Fibroblast of peridontal ligament (primary cell): Measurements from ENCODE around the gene NCAPD3.
A peak's percentile ranks its signal among the peaks of the same experiment; 100 is the strongest.
"Not testable (repeated sequence)": the region's sequence is repeated elsewhere in the genome, so short reads cannot be mapped to it uniquely, and the experiment has no call there.

Experiments used
- DNase-seq: peaks from one replicate; pipeline ENCODE4 v3.0.0-alpha.2; 2010; ENCODE audit errors: extremely low read depth

NCAPD3 gene

DNA sequence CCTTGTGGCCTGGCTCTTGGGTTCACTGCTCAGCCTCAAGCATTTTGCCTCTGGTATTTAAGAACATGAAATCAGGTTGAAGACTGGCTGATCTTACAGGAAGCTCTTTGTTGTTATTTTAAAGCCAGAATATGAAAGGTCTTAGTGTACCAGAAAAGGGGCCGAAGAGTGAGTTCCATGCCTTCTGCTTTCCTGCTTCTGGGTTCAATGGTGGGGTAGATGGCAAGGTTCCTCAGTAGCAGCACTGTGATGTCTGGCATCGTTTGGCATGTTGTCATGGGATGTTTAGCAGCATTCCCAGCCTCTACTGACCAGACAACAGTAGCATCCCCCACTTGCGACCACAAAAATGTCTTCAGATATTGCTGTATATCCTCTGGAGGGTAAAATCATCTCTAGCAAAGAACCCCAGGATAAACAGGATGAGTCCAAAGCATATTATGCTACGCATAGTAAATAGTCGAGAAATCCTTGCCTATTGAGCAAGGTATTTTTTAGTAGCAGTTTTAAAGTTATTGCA, 3.1 kb upstream of the NCAPD3 start:
- no peak for DNase-seq

DNA sequence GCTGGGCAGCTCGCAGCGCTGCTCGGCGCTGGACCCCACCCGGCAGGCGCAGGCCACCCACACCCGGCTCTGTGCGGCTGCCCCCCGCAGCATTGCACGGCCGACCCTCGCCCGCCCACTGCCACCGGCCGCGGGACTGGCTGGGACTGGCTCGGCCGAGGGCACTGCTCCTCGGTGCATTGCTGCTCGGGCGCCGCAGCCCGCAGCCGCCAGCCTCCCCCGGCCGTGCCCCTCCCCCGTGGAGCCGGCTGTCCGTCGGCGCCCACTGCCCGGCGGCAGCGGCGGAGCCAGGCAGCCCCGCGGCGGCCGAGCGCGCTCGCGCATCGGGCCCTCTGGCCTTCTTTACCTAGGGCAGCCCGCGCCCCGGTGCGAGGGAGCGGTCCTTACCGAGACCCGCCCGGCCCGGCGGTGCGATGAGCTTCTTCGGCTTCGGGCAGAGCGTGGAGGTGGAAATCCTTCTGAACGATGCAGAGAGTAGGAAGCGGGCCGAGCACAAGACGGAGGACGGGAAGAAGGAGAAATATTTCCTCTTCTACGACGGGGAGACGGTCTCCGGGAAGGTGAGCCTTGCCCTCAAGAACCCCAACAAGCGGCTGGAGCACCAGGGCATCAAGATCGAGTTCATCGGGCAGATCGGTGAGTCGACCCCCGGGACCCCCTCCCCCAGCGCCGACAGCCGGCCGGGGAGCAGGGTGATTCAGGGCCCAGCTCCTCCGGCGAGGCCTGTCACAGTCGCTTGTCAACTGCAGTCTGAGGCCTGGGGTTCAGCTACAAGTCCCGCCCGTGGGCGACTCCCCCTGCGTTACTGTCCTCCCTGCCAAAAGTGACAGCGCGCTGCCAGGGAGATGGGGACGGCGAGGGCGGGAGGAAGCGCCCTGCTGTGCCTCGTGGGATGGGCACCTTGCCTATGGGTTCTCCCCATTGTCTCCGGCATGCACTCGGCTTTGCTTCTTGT, 1.2 kb upstream of the NCAPD3 start:
- DNase-seq: no peak

DNA sequence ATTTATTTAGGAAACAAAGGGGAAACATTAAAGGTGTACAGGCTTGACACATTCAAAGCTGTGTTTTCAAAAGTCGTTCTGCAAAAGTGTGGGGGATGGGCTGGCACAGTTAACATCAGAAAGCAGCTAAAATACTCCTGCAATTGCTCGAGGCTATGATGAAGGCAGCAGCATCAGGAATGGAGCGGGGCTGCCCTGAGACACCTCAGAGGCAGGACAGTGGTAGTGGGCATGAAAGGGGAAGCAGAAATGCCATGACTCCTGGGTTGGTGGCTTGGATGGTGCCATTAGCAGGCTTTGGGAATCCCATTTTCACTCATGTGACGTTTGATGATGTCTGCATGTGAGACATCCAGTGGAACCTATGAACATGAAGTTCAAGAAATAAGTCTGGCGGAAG, 646 bp downstream of the NCAPD3 start:
- no peak for DNase-seq

DNA sequence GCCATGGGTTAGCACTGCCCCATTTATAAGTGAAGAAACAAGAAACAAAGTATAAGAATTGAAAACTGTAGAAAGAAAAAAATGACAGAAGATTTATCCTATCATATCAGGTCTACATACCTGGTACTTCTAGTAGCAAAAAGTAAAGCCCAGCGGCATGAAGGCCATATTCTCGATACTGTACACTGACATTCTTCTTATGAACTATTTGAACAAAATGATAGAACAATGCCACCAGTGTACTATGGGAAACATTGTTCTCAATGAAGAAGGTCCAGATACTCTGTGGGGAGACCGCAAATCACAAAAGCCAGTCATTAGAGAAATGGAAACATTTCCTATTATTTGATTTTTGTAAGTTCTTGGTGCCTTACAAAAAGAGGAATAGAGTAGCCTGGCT, 7.0 kb downstream of the NCAPD3 start:
- no peak for DNase-seq

DNA sequence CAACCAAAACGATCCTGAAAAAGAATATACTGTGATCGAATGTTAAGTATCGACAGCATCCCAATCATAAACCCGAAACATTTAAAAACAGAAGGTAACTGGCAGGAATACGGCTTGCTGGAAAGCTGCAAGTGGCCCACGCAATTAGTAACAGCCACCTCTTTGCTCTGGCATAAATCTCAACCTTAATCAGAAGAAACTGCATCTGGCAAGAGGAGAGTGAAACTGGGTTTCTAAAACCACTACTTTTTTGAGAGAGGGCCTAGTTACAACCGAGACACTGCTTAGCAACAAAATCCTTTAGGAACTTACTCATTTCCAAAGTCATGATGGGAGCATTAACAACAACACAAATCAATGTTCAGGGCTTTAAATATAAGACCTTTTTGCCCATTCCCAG, 7.9 kb downstream of the NCAPD3 start:
- DNase-seq: peak; percentile 67

DNA sequence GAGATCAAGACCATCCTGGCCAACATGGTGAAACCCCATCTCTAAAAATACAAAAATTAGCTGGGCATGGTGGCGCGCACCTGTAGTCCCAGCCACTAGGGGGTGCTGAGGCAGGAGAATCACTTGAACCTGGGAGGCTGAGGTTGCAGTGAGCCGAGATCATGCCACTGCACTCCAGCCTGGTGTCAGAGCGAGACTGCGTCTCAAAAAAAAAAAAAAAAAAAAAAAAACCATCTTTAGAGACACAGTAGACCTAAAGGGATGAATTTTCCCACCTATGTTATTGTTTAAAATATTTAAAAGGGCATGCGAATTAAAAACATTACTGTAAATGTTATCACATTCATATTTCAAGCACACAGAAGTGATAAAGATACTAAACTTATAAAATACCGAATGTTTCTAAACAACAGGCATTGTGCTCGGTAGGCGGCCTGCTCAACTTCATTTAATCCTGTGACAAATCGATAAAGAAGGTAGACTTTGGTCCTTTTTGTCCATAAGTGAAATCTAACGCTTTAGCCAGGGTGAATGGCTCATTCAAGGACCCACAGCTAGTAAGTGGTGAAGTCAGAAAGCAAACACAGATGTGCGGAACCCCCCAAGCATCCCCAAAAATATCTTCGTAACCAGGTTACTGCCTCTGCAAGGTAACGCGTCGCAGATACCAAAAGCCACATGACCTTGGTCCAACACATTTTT, 16.1 kb downstream of the NCAPD3 start:
- peak; percentile 20 for DNase-seq

DNA sequence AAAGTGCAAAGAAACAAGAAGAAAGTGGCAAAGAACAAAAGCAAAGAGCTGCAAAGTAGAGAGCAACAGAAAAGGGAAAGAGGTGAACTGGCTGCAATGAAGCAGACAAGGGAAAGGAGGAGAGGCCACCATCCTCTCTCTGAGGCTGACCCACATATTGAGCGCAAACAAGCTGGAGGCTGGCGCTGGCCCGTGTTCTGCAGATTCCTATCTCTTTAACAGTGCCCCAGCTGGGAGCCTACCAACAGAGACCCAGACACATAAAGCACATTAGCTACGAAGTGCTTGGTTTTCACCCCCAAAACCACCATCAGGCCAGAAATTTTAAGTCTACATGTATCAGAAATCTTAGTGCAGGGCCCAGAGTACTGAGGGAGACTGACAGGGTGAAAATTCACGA, 17.6 kb downstream of the NCAPD3 start:
- no peak for DNase-seq

DNA sequence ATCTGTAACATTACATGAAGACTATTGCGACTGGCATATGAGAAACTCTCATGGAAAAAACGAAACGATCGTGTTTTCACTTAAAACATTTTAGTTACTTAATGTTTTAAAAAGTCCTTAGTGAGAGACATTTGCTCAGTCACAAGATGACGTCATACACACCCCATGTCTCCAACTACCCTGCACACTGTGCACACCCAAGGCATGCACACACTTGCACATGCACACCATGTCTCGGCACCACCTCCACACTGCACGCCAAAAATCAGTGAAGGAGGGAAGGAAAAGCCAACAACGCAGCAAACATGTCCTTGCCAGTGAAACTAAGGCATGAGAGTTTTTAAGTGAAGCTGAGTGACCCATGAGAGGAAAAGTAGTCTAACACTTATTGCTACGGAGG, 18.0 kb downstream of the NCAPD3 start:
- DNase-seq: no peak

DNA sequence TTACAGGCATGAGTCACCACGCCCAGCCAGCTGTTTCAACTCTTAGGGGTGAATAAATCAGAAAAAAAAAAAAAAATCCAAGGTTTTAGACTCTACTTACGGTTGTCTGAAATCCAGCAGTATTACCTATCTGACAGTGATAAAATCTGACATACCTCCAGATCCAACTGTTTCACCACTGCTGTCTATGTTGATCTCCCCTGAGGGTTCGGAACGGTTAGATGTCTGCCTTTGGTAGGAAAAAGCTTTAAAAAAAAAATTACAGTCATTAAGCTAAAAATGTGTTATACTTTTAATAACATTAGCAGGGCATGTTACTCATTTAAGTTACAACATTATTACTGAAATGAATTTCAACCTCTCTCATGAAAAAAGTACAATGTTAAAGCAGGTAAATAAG, 21.1 kb downstream of the NCAPD3 start:
- DNase-seq: no peak

DNA sequence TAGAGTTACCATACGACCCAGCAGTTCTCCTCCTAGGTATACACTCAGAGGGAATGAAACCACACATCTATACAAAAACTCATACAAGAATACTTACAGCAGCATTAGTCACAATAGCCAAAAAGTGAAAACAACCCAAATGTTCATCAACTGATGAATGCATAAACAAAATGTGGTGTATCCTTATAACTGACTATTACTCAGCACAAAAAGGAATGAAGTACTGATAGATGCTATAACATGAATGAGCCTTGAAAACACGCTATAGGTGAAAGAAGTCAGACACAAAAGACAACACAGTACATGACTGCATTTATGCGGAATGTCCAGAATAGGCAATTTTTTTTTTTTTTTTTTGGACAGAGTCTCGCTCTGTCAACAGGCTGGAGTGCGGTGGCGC, 23.1 kb downstream of the NCAPD3 start:
- DNase-seq: no peak

DNA sequence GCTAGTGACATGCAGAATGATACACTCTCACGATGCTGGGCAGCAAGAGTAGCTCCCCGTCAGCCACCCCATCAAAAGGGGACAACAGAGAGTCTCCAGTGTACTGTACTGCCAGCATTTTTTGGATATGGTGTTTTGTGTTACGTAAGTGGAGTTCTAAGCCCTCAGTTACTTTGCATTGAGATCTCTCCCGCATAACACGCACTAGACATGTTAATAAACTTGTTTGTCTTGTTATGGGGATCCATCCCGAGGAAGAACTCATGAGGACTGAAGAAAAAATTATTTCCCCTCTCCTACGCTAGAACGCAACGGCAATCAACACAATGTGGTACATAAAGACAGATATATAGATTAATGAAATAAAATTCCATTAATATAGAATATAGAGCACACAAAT, 24.2 kb downstream of the NCAPD3 start:
- DNase-seq: no peak

DNA sequence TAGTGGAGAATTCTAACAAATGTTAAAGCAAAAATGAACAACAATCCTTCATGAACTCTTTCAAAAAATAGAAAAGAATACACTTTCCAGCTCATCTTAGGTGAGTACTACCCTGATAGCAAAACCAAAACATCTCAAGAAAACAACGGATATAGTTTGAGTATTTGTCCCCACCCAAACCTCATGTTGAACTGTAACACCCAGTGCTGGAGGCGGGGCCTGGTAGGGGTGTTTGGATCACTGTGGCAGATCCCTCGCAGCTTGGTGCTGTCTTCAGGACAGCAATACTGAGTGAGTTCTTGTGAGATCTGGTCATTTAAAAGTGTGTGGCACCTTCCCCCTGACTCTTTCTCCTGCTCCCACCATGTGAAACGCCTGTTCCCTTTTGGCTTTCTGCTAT, 27.0 kb downstream of the NCAPD3 start:
- no peak for DNase-seq

DNA sequence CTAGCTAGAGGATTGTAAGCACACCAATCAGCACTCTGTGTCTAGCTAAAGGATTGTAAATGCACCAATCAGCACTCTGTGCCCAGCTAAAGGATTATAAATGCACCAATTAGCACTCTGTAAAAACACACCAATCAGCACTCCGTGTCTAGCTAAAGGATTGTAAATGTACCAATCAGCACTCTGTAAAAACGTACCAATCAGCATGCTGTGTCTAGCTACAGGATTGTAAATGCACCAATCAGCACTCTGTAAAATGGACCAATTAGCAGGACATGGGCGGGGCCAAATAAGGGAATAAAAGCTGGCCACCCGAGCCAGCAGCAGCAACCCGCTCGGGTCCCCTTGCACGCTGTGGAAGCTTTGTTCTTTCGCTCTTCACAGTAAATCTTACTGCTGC, 35.7 kb downstream of the NCAPD3 start:
- DNase-seq: not testable (repeated sequence)

DNA sequence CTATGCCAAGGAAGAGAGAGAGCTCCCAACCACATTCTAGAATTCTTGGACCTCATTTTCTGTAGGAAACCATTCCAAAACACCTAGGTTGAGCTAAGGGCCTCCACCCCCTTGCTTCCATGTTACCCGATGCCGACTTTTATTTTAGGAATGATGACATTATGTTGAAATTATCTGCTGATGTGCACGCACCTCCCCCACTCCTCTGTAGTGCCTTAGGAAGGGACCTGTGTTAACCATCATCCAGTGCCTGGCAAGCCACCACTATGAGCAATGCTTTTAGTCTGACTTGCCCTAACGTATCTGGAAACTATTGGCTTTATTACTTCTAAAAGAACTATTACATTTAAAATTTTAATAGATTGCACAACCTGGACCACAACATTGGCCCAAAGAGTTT, 42.1 kb downstream of the NCAPD3 start:
- DNase-seq: peak; percentile 43

DNA sequence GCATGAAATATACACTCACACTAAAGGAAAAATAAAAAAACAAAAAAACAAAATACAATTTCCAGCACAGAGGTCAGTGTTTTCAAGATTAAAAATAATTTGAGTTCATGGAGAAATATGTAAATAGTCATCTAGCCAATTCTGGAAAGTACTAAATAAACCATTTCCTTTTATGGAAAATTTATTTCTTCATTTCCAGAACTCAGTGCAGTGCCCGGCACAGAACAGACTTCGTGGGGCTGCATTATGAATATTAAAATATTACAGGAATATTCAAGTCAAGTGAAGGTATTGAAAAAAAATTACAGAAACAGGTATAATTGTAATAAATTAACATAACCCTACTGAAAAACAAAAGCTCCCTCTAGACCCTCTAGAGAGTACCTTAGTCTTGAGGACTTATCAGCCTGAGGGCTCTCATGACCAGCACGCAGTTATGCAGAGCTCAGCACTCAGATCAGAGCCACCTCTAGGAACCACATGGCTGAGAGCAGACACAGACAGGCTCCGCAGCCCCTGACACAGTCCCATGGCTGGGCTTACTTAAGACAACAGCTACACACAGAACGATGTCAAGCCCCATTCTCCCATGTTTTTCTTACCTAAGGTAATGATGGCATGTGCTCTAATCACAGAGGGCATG, 45.6 kb downstream of the NCAPD3 start:
- no peak for DNase-seq

DNA sequence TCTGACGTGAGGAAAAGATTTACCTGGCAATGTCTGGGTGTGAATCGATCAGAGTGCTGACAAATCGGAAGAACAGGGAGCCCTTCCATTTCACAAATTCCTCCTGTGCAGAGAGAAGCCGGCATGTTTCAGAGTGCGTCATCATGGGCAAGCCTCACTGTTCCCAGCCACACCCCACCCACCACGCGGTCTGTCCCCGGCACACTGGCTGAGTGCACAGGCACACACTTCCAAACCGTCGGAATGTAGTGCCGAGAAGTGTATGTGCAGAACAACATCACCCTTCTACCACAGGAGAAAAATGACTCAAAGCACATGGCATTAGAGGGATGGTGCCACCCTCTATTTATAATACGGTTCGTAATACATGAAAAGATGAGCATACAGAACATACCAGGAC, 47.5 kb downstream of the NCAPD3 start:
- no peak for DNase-seq

DNA sequence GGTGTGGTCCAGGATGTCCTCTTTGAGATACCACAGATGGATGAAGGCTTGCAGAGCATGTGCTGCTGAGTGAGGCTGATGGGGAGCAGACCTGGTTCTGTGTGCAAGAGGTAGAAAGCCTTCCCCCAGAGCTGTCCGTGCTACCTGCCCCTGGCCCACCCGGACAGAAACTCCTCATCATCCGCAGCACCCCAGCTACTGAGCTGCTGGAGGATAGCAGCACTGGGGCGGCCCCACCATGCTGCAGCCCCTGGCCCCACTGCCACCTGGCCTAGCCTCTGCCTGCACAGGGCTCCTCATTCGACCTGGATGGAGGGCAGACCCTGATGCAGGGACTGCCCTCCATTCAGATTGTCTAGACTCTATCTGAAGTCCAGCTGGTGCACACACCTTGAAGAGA, 50.5 kb downstream of the NCAPD3 start:
- no peak for DNase-seq

DNA sequence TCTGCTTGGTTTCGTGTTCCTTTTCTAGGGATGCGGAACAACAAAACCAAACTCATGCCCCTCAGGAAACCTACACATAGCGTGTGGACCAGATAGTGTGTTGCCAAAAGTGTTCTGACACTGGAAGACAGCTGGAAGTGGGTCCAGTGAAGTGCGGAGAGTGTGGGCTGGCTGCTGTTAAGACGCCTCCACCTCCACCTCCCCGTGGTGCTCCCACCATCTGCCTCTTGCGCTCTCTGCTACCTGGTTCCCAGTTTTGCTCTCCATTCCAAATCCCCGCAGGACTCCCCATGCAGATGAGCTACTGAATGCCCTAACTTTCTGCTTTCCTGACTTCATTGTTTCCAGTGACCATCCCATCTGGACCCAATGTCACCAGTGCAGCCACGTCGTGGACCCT, 51.8 kb downstream of the NCAPD3 start:
- DNase-seq: no peak

DNA sequence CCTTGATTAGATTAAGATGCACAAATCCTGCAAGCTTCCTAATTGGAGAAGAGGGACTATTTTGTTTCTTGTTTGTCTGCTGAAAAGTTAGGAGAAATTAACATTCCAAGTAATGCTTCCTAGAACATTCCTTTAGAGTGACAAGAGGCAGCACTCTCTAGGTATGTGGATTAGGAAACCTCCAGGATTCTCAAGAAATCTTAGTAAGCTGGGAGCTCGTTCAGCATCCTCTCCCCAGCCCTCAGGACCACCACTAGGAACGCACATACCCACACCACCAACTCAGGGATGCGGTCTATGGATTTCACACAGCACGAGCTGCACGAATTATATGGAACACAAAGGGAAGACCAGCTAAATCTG, 52.9 kb downstream of the NCAPD3 start:
- peak; percentile 29 for DNase-seq

DNA sequence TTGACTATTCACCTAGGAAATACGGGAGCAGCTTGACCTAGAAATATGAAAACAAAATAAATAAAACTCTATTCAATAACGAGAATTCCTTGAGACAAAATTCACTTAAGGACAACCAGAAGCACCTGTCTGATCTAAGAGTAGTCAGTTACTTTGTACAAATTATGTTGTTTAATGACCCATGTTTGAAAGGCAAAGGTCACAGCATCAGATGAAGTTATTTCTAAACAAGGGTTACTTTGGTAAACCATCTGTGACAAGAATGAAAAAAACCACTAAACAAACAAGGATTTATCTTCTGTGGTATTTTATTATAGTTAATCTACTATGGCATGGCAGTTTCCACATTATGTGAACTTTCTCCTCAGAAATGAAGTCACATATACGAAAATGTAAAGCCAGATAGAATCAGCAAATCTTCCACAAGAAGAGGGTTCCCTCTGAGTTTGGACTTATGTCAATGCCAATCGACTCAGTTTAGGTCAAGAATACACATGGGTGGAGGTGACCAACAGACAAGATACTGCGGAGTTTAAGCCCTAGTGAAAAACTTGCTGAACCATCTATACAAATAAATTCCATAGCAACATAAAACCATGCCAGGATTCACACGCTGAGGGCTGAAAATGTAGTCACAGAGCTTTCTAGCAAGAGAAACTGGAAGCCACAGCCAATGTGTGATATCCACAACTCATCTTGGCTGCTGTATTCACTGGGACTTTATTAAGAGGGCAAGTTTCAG, 53.4 kb downstream of the NCAPD3 start:
- DNase-seq: no peak

DNA sequence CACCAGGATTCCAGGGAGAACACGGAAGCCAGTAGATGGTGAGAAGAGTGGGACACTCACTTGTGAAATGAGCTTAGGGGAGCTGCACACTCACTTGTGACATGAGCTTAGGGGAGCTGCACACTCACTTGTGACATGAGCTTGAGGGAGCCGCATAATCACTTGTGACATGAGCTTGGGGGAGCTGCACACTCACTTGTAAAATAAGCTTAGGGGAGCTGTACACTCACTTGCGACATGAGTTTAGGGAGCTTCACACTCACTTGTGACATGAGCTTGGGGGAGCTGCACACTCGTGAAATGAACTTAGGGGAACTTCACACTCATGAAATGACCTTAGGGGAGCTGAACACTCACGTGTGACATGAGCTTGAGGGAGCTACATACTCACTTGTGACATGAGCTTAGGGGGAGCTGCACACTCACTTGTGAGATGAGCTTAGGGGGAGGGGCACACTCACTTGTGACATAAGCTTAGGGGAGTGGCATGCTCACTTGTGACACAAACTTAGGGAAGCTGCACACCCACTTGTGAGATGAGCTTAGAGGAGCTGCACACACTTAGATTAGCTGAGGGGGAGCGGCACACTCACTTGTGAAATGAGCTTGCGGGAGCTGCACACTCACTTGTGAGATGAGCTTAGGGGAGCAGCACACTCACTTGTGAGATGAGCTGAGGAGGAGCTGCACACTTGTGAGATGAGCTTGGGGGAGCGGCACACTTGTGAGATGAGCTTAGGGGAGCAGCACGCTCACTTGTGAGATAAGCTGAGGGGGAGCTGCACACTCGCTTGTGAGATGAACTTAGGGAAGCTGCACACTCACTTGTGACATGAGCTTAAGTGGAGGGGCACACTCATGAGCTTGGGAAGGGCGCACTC, 59.0 kb downstream of the NCAPD3 start:
- DNase-seq: no peak
